ENCODE results near the gene WDR27.
"Not testable (repeated sequence)": the region's sequence is repeated elsewhere in the genome, so short reads cannot be mapped to it uniquely, and the experiment has no call there.

The WDR27 gene

GRCh38 chr6:169709293-169709692 lies 7.5 kb upstream of the WDR27 start:
- no peak for DNase-seq (ENCODE audit: low read depth)

GRCh38 chr6:169707772-169708171 lies 5.9 kb upstream of the WDR27 start:
- no peak for DNase-seq (ENCODE audit: low read depth)

GRCh38 chr6:169702840-169703246 lies 1.0 kb upstream of the WDR27 start:
- peak; percentile 14 for DNase-seq (ENCODE audit: low read depth)

GRCh38 chr6:169701311-169701953 lies 397 bp downstream of the WDR27 start:
- no peak for DNase-seq (ENCODE audit: low read depth)

GRCh38 chr6:169700296-169700695 lies 1.5 kb downstream of the WDR27 start:
- DNase-seq (ENCODE audit: low read depth) = no peak

GRCh38 chr6:169697115-169697514 lies 4.7 kb downstream of the WDR27 start:
- not testable (repeated sequence) for DNase-seq (ENCODE audit: low read depth)

GRCh38 chr6:169695131-169695530 lies 6.7 kb downstream of the WDR27 start:
- DNase-seq (ENCODE audit: low read depth) = no peak

GRCh38 chr6:169692516-169692915 lies 9.3 kb downstream of the WDR27 start:
- DNase-seq (ENCODE audit: low read depth) = no peak

GRCh38 chr6:169691260-169691659 lies 10.6 kb downstream of the WDR27 start:
- no peak for DNase-seq (ENCODE audit: low read depth)

- no peak for DNase-seq (ENCODE audit: low read depth)
Measured at GRCh38 chr6:169689287-169689686, 12.5 kb downstream of the WDR27 start.

GRCh38 chr6:169685860-169686259 lies 16.0 kb downstream of the WDR27 start:
- no peak for DNase-seq (ENCODE audit: low read depth)

- DNase-seq (ENCODE audit: low read depth) = no peak
Measured at GRCh38 chr6:169684056-169684455, 17.8 kb downstream of the WDR27 start.

- DNase-seq (ENCODE audit: low read depth) = no peak
Measured at GRCh38 chr6:169678342-169678741, 23.5 kb downstream of the WDR27 start.

GRCh38 chr6:169677096-169677495 lies 24.7 kb downstream of the WDR27 start:
- no peak for DNase-seq (ENCODE audit: low read depth)

- DNase-seq (ENCODE audit: low read depth) = no peak
Measured at GRCh38 chr6:169675011-169675410, 26.8 kb downstream of the WDR27 start.

- DNase-seq (ENCODE audit: low read depth) = no peak
Measured at GRCh38 chr6:169671563-169671962, 30.3 kb downstream of the WDR27 start.

GRCh38 chr6:169669889-169670288 lies 31.9 kb downstream of the WDR27 start:
- no peak for DNase-seq (ENCODE audit: low read depth)

GRCh38 chr6:169669147-169669546 lies 32.7 kb downstream of the WDR27 start:
- no peak for DNase-seq (ENCODE audit: low read depth)

GRCh38 chr6:169668203-169668847 lies 33.5 kb downstream of the WDR27 start:
- no peak for DNase-seq (ENCODE audit: low read depth)

GRCh38 chr6:169667716-169668115 lies 34.1 kb downstream of the WDR27 start:
- DNase-seq (ENCODE audit: low read depth) = no peak

GRCh38 chr6:169666441-169666840 lies 35.4 kb downstream of the WDR27 start:
- no peak for DNase-seq (ENCODE audit: low read depth)

- no peak for DNase-seq (ENCODE audit: low read depth)
Measured at GRCh38 chr6:169665289-169665688, 36.5 kb downstream of the WDR27 start.

- no peak for DNase-seq (ENCODE audit: low read depth)
Measured at GRCh38 chr6:169664227-169664626, 37.6 kb downstream of the WDR27 start.

GRCh38 chr6:169663468-169663867 lies 38.4 kb downstream of the WDR27 start:
- DNase-seq (ENCODE audit: low read depth) = no peak
